Activated CD8-positive, alpha-beta memory T cell treated with anti-CD3 and anti-CD28 coated beads, Interleukin-2, amount 50 U/mL, for 4 hours (primary cell): ENCODE data around the gene GP9.
"Not testable (repeated sequence)": the region's sequence is repeated elsewhere in the genome, so short reads cannot be mapped to it uniquely, and the experiment has no call there.

Experiments used
- DNase-seq: peaks from one replicate; pipeline ENCODE4 v3.0.0-alpha.2; 2020

Gene GP9

DNA sequence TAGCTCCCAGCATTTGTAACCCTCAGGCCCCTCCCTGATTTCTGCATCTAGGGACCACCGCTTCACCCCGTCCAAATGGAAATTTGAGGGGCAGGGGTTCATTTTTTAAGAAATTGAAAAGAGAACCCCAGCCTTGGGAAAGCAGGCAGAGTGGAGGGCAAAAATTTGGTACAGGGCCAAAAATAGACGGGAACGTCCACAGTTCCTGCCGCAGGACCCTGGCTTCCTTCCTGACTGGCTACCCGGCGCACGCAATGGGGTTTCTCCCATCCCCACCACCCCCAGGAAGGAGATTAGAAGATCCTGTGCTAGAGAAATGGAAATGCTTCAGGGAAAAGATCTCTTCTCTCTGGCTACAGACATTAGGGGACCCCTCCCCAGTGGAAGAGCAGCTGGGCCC is 20.9 kb downstream of the GP9 start:
- no peak for DNase-seq

DNA sequence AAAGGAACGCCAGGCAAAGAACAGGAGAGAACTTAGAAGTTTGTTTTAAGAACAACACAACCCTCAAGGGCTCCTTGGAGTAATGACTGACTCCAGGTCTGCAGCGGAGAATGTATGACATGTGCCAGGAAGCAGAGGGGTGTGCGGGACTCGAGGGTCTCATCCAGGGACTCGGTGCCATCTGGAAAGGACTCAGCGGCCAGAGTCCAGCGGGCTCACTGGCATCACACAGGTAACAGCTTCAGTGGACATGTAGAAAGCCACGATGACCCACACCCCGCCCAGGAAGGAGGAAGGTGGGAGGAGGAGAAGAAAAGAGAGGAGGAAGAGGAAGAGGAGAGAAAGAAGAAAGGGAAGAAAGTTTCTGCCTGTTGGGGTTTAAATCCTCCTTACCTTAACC is 21.4 kb downstream of the GP9 start:
- DNase-seq: no peak

- DNase-seq: no peak
These were observed 23.9 kb downstream of the GP9 start for GRCh38 chr3:129084501-129084900.

GRCh38 chr3:129085165-129085715 is 24.7 kb downstream of the GP9 start:
- no peak for DNase-seq

DNA sequence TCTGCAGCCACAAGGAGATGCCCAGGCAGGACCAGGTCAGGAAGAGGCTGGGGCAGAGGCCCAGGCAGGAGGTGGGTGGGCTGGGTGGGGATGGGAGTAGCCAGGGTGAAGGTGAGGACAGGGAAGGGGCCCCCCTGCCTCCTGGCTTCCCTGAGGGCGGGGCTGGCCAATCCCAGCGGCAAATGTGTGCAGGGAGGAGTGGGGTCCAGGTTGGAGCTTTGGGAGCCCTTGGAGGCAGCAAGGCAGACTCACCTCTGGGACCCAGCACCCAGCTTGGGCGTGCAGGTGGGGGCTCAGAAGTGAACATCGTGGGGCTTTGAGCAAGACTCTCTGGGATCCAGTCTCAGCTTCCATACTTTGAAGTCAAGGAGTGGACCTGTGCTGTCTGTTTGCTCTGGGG is 25.2 kb downstream of the GP9 start:
- no peak for DNase-seq

DNA sequence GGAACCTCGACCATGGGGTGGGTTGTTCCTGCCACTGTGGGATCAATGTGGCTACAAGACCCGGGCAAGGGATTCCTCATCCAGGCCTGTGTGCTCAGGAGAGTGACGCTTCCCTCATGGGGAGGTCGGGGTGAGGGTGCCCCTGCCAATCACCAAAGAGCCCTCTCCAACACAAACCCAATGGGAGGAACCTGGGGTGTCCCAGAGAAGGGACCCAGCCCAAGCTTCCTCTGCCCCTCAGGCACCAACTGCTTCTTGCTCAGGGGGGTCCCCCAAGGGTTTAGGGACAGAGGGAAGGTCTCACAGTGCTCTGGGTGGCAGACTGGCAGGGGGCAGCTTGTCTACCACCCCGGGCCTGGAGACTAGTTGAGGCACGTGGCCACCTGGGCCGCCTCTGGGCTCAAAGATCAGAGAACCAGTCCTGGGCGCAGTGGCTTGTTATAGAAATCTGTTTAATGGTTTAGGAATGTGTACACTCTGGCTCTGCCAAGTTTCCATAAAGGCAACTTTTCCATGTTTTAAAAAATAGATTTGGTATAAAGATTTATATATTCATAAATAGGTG is 26.6 kb downstream of the GP9 start:
- no peak for DNase-seq

GRCh38 chr3:129087904-129088303 is 27.3 kb downstream of the GP9 start:
- DNase-seq: not testable (repeated sequence)

GRCh38 chr3:129088312-129088711 is 27.7 kb downstream of the GP9 start:
- DNase-seq: not testable (repeated sequence)

GRCh38 chr3:129095285-129095684 is 34.7 kb downstream of the GP9 start:
- no peak for DNase-seq

DNA sequence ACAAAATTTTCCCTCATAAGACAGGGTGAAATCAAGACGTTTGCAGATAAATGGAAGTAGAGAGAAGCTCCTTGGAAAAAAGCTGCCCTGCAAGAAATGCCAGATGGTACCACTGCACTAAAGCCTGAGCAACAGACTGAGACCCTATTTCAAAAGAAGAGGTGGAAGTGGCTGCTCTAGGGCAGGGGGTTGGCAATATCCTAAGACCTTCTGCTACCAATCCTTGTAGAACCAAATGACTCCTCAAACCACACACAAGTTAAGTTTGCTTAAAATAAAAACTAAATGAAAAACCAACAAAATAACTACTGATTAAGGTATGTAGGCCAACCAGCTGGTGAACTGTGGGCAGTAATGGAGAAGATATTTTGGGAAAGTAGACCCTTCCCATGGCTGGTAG is 39.7 kb downstream of the GP9 start:
- DNase-seq: no peak

GRCh38 chr3:129101370-129102138 is 41.0 kb downstream of the GP9 start:
- DNase-seq: no peak

- no peak for DNase-seq
These were observed 42.7 kb downstream of the GP9 start for GRCh38 chr3:129103296-129103695.

DNA sequence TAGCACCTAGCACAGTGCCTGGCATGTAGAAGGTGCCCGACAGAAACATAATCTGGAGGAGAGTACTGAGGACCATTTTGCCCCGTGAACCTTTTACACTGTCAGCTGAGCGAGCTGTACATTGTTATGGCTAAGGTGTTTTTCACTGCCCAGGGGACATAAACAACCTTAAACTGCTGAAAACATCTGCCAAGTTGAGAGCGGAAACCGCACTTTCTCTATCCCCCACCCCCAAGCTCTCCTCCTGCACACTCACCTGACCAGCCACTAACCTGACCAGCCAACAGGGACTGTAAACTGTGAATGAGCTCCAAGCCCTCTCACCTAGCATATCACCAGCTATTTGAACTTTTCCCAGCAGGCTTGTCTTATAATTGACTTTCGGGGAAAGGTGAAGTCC is 43.5 kb downstream of the GP9 start:
- DNase-seq: no peak

- DNase-seq: no peak
These were observed 44.0 kb downstream of the GP9 start for GRCh38 chr3:129104498-129105079.

- no peak for DNase-seq
These were observed 45.3 kb downstream of the GP9 start for GRCh38 chr3:129105862-129106261.

GRCh38 chr3:129106320-129106719 is 45.7 kb downstream of the GP9 start:
- no peak for DNase-seq

DNA sequence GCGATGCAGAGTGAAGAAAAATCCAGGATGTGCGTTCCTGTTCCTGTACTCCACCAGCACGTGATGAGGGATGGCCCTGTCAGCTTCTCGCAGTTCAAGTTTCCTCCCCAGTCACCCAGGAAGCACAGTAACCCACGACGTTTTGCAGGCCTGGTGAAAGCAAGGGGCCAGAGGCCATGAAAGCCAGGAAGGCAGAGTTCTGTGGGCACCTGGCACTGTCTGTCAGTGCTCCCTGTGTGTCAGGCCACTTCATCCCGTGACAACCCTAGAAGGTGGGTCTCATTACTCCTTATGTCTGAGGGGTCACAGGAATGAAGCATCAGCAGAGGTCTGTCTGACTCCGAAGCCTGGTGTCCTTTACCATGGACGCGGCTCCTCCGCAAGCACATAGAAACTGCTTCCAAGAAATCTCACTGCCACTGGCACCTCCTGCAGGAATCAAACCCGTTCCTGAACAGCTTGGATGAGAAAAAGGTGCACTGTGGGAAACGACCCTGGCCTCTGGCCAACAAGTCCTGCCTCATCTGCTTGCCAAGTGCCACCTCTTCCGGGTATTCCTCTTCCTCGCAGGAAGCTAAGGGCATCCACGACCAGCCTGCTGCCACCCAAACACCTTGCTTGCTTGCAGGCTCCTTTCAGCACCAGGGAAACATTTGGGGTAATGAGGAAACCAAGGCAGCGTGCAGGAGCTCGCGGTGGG is 46.4 kb downstream of the GP9 start:
- no peak for DNase-seq

DNA sequence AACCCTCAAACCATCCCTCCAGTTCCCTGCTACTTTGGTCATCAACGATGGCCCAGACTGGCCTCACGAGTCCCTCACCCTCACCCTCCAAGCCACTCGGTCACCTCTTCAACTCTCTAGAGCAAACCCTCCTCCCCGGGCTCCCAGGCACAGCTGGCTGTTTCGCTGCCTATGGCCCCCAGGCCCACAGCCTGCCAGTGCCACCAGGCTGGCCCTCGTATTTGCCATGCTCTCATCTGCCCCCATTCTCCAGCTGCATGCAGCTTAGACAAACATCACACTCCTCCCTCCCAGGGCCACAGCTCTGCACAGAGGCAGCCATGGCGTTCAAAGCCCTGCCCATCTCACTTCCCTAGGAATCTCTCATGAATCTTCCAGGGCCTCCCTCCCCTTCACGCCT is 47.2 kb downstream of the GP9 start:
- no peak for DNase-seq

DNA sequence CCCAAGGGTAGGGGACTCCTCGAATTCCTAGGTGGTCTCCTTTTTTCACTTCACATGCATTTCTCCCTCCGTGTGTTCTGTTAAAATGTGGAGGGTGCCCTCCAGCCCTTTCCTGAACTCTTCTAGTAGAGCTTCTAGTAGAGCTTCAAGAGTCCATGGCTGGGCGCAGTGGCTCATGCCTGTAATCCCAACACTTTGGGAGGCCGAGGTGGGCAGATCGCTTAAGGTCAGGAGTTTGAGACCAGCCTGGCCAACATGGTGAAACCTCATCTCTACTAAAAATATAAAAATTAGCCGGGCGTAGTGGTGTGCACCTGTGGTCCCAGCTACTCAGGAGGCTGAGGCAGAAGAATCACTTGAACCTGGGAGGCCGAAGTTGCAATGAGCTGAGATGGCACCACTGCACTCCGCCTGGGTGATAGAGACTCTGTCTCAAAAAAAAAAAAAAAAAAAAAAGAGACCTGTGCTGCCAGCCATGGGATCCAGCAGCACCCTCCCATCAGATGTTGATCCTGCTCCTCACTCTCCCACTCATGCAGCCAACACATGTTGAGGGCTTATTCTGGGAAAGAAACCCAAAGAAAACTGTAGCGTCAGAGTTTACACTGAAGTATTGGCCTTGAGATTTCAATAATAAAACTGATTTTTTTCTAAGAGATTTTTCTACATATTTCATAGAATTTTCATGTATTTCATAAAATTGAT is 50.6 kb downstream of the GP9 start:
- not testable (repeated sequence) for DNase-seq
